HL-60 (cell line): ENCODE measurements around the gene UBAP1L.

ENCODE experiments used
- DNase-seq, 2 experiments: peaks; one replicate each; pipeline ENCODE4 v3.0.0-alpha.2; 2010 to 2020; ENCODE audit warnings: low read depth in 1 of 2, low spot score in 1 of 2
- H3K27ac ChIP-seq: fragments of 250-450 bp; sonication (Bioruptor Pico); replicated peaks from 2 replicates; pipeline ENCODE4 v1.5.1; 2020; ENCODE audit warnings: mild to moderate bottlenecking, moderate library complexity
- H3K27me3 ChIP-seq: fragments of 250-450 bp; sonication (Bioruptor Pico); 2 replicates; pipeline ENCODE4 v1.5.1; 2021; ENCODE audit warnings: mild to moderate bottlenecking, moderate library complexity; ENCODE audit not compliant: insufficient read depth, poor library complexity, severe bottlenecking
- H3K4me3 ChIP-seq: replicated peaks from 2 replicates; pipeline ENCODE4 v1.5.1; 2011; ENCODE audit warnings: mild to moderate bottlenecking, control low read depth, low read length; ENCODE audit not compliant: insufficient read depth
- CTCF ChIP-seq: IDR thresholded peaks from one replicate; pipeline ENCODE4 v1.5.1; 2011; ENCODE audit warnings: low read length, control low read depth, inconsistent platforms; ENCODE audit not compliant: insufficient read depth
- GABPA ChIP-seq: IDR thresholded peaks from 2 replicates; pipeline ENCODE4 v1.6.1; 2012; ENCODE audit warnings: low read depth
- POLR2AphosphoS5 ChIP-seq: IDR thresholded peaks from 2 replicates; pipeline ENCODE4 v1.6.1; 2012; ENCODE audit warnings: low read depth
- SPI1 ChIP-seq: IDR thresholded peaks from 2 replicates; pipeline ENCODE4 v1.6.1; 2012; ENCODE audit warnings: low read depth, mild to moderate bottlenecking, borderline replicate concordance
- TF ChIP-seq, protein P1 (sequence below): IDR thresholded peaks from 2 replicates; pipeline ENCODE4 v1.6.1; 2012; ENCODE audit warnings: low read depth; ENCODE audit not compliant: insufficient replicate concordance

UBAP1L gene

DNA sequence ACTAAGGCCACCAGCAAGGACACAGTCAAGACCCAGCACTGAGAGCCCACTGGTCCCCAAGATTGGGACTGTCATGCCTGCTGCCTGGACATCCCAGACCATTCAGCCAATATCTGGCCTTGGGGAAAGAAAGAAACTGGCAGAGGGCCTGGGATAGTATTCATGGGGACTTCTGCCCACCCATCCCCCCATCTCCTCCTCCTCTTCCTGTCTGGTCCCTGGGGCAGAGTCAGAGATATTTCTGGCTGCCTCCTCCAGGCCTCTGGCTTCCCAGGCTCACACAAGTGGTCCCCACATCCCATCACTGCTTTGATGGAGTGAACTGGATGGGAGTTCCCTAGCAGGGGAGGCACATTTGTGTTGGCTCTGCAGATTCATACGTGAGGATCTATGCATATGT, 43.0 kb downstream of the UBAP1L start:
- H3K4me3 ChIP-seq = no peak overlapping the region
- H3K27me3 ChIP-seq = peaks cover 13% of the 10 kb centered on the region
- DNase-seq = no peak
- no peak overlapping the region for H3K27ac ChIP-seq
- no peak for TF ChIP-seq GABPA
- TF ChIP-seq CTCF = no peak
- TF ChIP-seq, protein P1, sequence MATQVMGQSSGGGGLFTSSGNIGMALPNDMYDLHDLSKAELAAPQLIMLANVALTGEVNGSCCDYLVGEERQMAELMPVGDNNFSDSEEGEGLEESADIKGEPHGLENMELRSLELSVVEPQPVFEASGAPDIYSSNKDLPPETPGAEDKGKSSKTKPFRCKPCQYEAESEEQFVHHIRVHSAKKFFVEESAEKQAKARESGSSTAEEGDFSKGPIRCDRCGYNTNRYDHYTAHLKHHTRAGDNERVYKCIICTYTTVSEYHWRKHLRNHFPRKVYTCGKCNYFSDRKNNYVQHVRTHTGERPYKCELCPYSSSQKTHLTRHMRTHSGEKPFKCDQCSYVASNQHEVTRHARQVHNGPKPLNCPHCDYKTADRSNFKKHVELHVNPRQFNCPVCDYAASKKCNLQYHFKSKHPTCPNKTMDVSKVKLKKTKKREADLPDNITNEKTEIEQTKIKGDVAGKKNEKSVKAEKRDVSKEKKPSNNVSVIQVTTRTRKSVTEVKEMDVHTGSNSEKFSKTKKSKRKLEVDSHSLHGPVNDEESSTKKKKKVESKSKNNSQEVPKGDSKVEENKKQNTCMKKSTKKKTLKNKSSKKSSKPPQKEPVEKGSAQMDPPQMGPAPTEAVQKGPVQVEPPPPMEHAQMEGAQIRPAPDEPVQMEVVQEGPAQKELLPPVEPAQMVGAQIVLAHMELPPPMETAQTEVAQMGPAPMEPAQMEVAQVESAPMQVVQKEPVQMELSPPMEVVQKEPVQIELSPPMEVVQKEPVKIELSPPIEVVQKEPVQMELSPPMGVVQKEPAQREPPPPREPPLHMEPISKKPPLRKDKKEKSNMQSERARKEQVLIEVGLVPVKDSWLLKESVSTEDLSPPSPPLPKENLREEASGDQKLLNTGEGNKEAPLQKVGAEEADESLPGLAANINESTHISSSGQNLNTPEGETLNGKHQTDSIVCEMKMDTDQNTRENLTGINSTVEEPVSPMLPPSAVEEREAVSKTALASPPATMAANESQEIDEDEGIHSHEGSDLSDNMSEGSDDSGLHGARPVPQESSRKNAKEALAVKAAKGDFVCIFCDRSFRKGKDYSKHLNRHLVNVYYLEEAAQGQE = no peak
- no peak for TF ChIP-seq SPI1
- no peak for TF ChIP-seq POLR2AphosphoS5

GRCh38 chr15:65071381-65071811, 43.6 kb downstream of the UBAP1L start:
- no peak overlapping the region for H3K4me3 ChIP-seq
- no peak overlapping the region for H3K27ac ChIP-seq
- no peak for TF ChIP-seq CTCF
- TF ChIP-seq GABPA = no peak
- no peak for TF ChIP-seq SPI1
- TF ChIP-seq, protein P1 = no peak
- DNase-seq = no peak
- peaks cover 20% of the 10 kb centered on the region for H3K27me3 ChIP-seq

GRCh38 chr15:65069779-65070546, 45.0 kb downstream of the UBAP1L start:
- DNase-seq = no peak
- H3K27me3 ChIP-seq = peaks cover 27% of the 10 kb centered on the region
- no peak for TF ChIP-seq POLR2AphosphoS5
- no peak for TF ChIP-seq CTCF
- no peak for TF ChIP-seq SPI1
- no peak for TF ChIP-seq GABPA
- TF ChIP-seq, protein P1 = no peak
- no peak overlapping the region for H3K4me3 ChIP-seq
- H3K27ac ChIP-seq = no peak overlapping the region
